HG03469 (cell line): ENCODE results near the gene NCF4.

Experiments used
- ATAC-seq: cut with Tn5 transposase; IDR thresholded peaks from one replicate; pipeline ENCODE4 v1.9.1; 2021; ENCODE audit warnings: mild to moderate bottlenecking, moderate library complexity, moderate number of reproducible peaks; ENCODE audit not compliant: unreplicated experiment

The NCF4 gene

DNA sequence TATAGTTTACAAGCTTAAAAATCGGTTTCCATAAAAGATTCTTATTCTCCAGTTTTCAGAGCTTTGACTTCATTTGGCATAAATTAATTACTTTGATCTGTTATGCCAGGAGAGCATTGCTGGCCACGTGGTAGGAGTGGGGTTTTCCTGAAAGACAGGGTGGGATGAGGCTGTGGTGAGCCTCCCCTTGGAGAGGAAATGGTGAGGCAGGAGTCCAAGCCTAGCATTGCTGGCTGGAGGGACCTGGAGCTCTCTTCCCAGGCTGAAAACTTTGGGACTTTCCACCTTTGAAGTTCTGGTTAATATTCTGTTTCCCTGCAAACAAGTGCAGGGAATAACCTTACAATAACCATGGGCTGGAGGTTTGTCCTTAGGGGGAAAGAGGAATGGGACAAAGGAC is 31.5 kb downstream of the NCF4 start:
- ATAC-seq: no peak

- no peak for ATAC-seq
These were observed 32.5 kb downstream of the NCF4 start for GRCh38 chr22:36893262-36893661.

- no peak for ATAC-seq
These were observed 33.5 kb downstream of the NCF4 start for GRCh38 chr22:36894266-36894665.

GRCh38 chr22:36897611-36898010 is 36.8 kb downstream of the NCF4 start:
- no peak for ATAC-seq

DNA sequence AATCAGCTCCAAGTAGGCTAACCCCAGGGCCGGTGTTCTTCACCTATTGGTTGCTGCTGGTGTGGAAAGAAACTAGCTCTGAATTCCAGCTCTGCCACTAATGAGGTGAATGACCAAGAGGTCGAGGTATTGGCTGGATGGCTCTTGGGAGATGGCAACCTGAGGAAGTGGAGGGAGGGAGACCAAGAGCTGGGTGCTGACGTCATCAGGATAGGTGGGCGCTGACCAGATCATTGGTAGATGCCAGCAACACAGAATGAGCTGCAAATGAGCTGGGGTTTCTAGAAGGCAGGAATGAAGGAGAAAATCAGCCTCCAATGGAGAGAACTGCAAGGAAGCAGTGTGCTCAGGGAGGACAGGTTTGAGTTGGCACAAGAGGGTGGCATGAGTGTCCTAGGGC is 37.9 kb downstream of the NCF4 start:
- ATAC-seq: no peak

DNA sequence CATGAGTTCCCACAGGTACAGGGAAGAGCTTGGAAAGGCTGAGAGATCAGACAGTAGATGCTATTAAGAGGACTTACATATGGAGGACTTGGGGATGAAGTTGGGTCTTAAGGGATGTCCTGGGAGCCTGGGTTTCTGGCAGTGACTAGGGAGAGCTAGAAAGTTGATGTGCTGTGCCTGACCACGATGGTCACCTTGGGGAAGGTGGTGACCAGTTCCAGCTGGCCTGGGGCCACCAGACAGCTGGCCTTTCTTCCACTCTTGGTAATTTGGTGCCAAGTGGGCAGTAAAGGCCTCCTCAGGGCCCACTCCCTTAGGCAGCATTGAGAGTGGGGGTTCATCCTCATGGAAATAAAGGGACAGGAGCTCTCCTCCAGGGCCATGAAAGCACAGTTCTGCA is 38.7 kb downstream of the NCF4 start:
- ATAC-seq: no peak

DNA sequence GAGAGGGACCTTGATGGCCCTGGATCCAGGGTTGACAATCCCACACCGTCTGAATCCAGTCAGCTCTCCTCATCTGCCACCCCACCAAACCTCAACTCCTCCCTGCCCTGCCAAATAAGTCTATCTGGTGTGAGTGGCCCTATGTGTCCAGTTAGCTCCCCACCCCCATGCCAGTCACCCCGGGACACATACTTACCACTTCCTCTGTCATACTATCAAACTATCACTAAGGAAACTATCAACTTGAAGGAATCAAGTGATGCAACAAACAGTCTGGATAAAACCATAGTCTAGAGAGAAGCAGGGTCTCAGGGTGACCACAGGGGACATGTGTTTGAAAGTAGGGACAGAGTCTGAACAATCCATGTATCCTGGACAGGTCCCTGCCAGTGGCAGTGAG is 39.4 kb downstream of the NCF4 start:
- ATAC-seq: no peak

GRCh38 chr22:36900880-36901279 is 40.1 kb downstream of the NCF4 start:
- ATAC-seq: no peak

GRCh38 chr22:36901411-36902142 is 40.8 kb downstream of the NCF4 start:
- ATAC-seq: no peak

- no peak for ATAC-seq
These were observed 41.5 kb downstream of the NCF4 start for GRCh38 chr22:36902143-36902926.

DNA sequence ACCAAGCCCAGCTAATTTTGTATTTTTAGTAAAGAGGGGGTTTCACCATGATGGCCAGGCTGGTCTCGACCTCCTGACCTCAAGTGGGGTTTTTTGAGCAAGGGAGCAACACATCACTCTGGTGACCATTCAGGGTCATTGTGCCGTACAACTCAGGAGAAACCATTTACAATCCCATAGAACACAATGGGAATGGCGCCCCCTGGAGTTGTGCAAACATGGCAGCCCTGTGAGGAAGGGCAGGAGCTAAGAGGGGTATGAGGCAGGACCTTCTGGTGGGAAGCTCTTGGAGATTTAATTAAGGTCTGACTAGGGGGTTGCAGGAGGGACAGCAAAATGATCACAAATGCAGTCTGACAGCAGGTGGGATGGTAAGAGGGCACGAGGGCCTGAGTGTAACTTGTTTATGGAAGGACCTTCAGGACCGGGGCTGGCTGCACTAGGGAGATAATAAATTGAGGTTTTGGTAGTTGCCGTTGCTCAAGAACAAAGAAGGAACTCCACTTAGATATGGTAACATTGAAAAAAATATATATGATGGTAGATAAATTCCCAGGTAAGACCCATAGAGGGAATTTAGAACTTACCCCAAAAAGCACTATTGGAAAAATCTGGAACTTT is 43.6 kb downstream of the NCF4 start:
- ATAC-seq: no peak

DNA sequence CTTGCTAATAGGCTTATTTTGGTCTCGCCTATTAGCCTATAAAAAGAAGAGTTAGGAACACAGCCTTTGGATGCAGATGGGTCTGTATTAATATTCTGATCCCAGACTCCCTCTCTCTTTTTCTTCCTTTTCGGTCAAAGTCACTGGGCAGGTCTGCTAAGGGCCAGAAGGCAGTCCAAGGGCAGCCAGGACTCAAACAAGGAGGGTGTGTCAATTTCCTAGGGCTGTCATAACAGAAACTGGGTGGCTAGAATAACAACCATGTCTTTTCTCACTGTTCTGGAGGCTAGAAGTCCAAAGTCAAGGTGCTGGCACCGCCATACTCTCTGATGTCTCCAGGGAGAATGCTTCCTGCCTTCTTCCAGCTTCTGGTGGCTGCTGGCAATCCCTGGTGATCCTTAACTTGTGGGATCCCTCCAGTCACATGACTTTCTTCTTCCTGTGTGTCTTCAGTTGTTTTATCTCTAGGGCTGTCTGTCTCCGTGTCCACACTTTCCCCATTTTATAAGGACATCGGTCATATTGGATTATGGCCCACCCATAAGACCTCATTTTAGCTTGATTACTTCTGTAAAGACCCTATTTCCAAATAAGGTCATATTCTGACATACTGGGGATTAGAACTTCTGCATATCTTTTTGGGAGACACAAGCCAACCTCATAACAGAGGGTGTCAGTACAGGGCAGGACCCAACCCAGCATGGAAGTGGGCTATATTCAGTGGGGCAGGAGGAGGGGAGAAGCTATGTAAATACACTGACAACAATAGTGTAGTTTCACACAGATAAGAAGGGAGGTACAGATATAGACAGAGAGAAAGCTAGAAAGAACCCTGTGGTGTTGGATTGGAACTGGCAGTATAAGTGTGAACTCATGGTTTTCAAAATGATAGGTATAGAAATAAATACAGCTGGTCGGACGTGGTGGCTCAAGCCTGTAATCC is 46.7 kb downstream of the NCF4 start:
- no peak for ATAC-seq

DNA sequence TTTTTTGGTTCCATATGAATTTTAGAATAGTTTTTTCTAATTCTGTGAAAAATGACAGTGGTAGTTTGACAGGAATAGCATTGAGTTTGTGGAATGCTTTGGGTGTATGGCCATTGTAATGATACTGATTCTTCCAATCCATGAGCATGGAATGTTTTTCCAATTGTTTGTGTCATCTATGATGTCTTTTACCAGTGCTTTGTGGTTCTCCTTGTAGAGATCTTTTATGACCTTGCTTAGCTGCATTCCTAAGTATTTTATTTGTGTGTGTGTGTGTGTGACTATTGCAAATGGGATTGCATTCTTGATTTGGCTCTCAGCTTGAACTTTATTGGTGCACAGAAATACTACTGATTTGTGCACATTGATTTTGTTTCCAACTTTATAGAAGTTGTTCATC is 49.7 kb downstream of the NCF4 start:
- no peak for ATAC-seq

GRCh38 chr22:36911887-36912661 is 51.3 kb downstream of the NCF4 start:
- no peak for ATAC-seq

GRCh38 chr22:36912694-36913426 is 52.1 kb downstream of the NCF4 start:
- no peak for ATAC-seq

GRCh38 chr22:36913427-36914389 is 52.9 kb downstream of the NCF4 start, which contains the start of gene CSF2RB:
Gene CSF2RB, plus strand, starts transcription at chr22:36913628. Its CDS starts 8,580 bp downstream, at chr22:36922208.
- ATAC-seq: no peak

DNA sequence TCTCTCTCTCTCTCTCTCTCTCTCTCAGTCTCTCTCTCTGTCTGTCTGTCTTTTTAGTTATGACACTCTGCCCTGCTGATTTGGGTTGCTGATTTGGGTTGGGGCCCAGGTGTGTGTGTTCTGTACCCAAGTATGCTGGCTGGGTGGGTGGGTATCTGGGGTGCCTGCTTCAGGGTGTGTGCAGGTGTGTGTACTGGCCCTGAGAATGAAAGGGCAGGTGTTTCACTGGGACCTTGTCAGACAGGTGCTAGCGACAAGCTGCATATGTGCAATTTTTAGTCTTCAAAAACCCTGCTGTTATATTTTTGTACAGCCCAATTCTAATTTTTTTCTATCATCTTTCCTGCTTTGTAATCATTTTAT is 53.6 kb downstream of the NCF4 start:
- no peak for ATAC-seq

GRCh38 chr22:36916034-36916433 is 55.2 kb downstream of the NCF4 start:
- no peak for ATAC-seq
